B cell (primary cell): ENCODE data around the gene THUMPD2. TPM values are rescaled to one million over a fixed set of nuclear protein-coding genes. Genes with fewer than 3 reads are reported as not detected.

Source experiments
- ATAC-seq: fragments of 200-7000 bp; cut with Tn5 transposase; one replicate; pipeline ENCODE4 v1.10.0; 2021; ENCODE audit warnings: low read depth, mild to moderate bottlenecking, moderate number of reproducible peaks, moderate library complexity
- CTCF ChIA-PET: fragments of 350-600 bp; sonication (Branson Sonifier 250); formaldehyde crosslinking; loops from one replicate; lab custom pipeline; 2021; ENCODE audit warnings: antibody characterized with exemption, inconsistent platforms; lab: Charles Lee
- POLR2A ChIA-PET: fragments of 350-600 bp; sonication (Branson Sonifier 250); formaldehyde crosslinking; loops from one replicate; lab custom pipeline; 2021; ENCODE audit warnings: antibody characterized with exemption; lab: Charles Lee
- DNase-seq: peaks from one replicate; pipeline ENCODE4 v3.0.0; 2013
- H2AFZ ChIP-seq: 2 replicates; pipeline ENCODE4 v1.6.1; 2012; ENCODE audit warnings: mild to moderate bottlenecking, low read depth, low read length; ENCODE audit not compliant: insufficient read depth, poor library complexity, severe bottlenecking
- H3K27ac ChIP-seq, 2 donors: 1 replicate in 1 of 2; 2 replicates in 1 of 2; pipeline ENCODE4 v1.5.1; 2012 to 2013; ENCODE audit warnings: low read length in 2 of 2, mild to moderate bottlenecking in 2 of 2, moderate library complexity in 1 of 2
- H3K27me3 ChIP-seq, 4 experiments: fragments of 200-600 bp in 1 of 4; sonication (generic) in 1 of 4; replicated peaks in 1 of 4; 1 replicate in 2 of 4; 2 replicates in 2 of 4; pipeline versions ENCODE4 v1.6.1 to v1.7.0; 2013 to 2016; ENCODE audit warnings: low read length in 3 of 4, mild to moderate bottlenecking in 2 of 4, mixed read lengths in 1 of 4, moderate library complexity in 1 of 4; ENCODE audit not compliant: insufficient read depth in 4 of 4, control insufficient read depth in 3 of 4; ENCODE audit errors: control extremely low read depth in 1 of 4
- H3K36me3 ChIP-seq, 2 experiments: replicated peaks in 1 of 2; 1 replicate in 1 of 2; 2 replicates in 1 of 2; pipeline versions ENCODE4 v1.6.1 to v1.7.1; 2013; ENCODE audit warnings: low read length in 1 of 2; ENCODE audit not compliant: insufficient read depth in 2 of 2, control insufficient read depth in 1 of 2; ENCODE audit errors: control extremely low read depth in 1 of 2, extremely low read depth in 1 of 2
- H3K4me1 ChIP-seq, 2 donors: fragments of 200-600 bp in 1 of 2; sonication (generic) in 1 of 2; 1 replicate in 1 of 2; 2 replicates in 1 of 2; pipeline versions ENCODE4 v1.5.1 to v1.6.1; 2013 to 2017; ENCODE audit warnings: low read length in 2 of 2; ENCODE audit not compliant: control insufficient read depth in 2 of 2, insufficient read depth in 2 of 2
- H3K4me2 ChIP-seq: replicated peaks from 2 replicates; pipeline ENCODE3; 2012; ENCODE audit warnings: mild to moderate bottlenecking, low read depth, low read length; ENCODE audit not compliant: poor library complexity, severe bottlenecking
- H3K4me3 ChIP-seq, 5 experiments: fragments of 200-600 bp in 1 of 5; sonication (generic) in 1 of 5; 1 replicate in 3 of 5; 2 replicates in 2 of 5; pipeline versions ENCODE4 v1.5.1 to v1.7.0; 2011 to 2016; ENCODE audit warnings: low read length in 4 of 5, mild to moderate bottlenecking in 4 of 5, low read depth in 2 of 5, control low read depth in 1 of 5, moderate library complexity in 1 of 5; ENCODE audit not compliant: insufficient read depth in 1 of 5; ENCODE audit errors: control extremely low read depth in 1 of 5, extremely low read depth in 1 of 5
- H3K79me2 ChIP-seq: fragments of 200-600 bp; sonication (generic); one replicate; pipeline ENCODE4 v1.6.0; 2016; ENCODE audit warnings: low read length; ENCODE audit not compliant: control insufficient read depth, insufficient read depth
- H3K9ac ChIP-seq: fragments of 200-600 bp; sonication (generic); 2 replicates; pipeline ENCODE4 v1.6.1; 2017; ENCODE audit warnings: mild to moderate bottlenecking, low read length, moderate library complexity
- H3K9me3 ChIP-seq, 3 donors: one replicate each; pipeline versions ENCODE4 v1.6.1 to v1.7.1; 2013; ENCODE audit warnings: low read length in 2 of 3; ENCODE audit not compliant: control insufficient read depth in 2 of 3, insufficient read depth in 1 of 3; ENCODE audit errors: control extremely low read depth in 1 of 3
- H4K20me1 ChIP-seq: 2 replicates; pipeline ENCODE4 v1.6.0; 2012; ENCODE audit warnings: mild to moderate bottlenecking, low read length; ENCODE audit not compliant: insufficient read depth, control insufficient read depth, poor library complexity, severe bottlenecking
- H3K27ac Mint-ChIP-seq: one replicate; pipeline ENCODE4 v1.8.0; 2021; ENCODE audit warnings: mixed read lengths
- H3K27me3 Mint-ChIP-seq: one replicate; pipeline ENCODE4 v1.8.0; 2021; ENCODE audit warnings: mixed read lengths
- H3K4me1 Mint-ChIP-seq: one replicate; pipeline ENCODE4 v1.8.0; 2021; ENCODE audit warnings: mixed read lengths
- H3K4me3 Mint-ChIP-seq: one replicate; pipeline ENCODE4 v1.8.0; 2021; ENCODE audit warnings: mixed read lengths
- H3K9me3 Mint-ChIP-seq: one replicate; pipeline ENCODE4 v1.8.0; 2022; ENCODE audit warnings: mixed read lengths; ENCODE audit not compliant: insufficient read depth
- EZH2 ChIP-seq: IDR thresholded peaks from 2 replicates; pipeline ENCODE4 v1.6.1; 2012; ENCODE audit warnings: borderline replicate concordance, low read depth, mild to moderate bottlenecking, moderate library complexity, low read length; ENCODE audit not compliant: insufficient read depth, poor library complexity, severe bottlenecking
- WGBS: methylation state at CpG from one replicate; pipeline ENCODE4 v1.1.5; 2013; ENCODE audit warnings: missing lambda C conversion rate; ENCODE audit not compliant: insufficient coverage; 5-methylcytosine and 5-hydroxymethylcytosine counted together
- intact Hi-C: fragments of 100-400 bp; cut with micrococcal nuclease; formaldehyde crosslinking; loops from one replicate; pipeline ENCODE4 v1.10.0; 2022
- polyA plus RNA-seq: library from polyadenylated mRNA; depleted of rRNA; stranded (reverse); fragments of >200 nt; gene quantifications from 2 replicates; pipeline ENCODE4 v1.2.3, GENCODE V29; 2012
- total RNA-seq, 2 donors: library from RNA; stranded (reverse); fragments of 120-200 nt in 1 of 2; gene quantifications; 1 replicate in 1 of 2; 2 replicates in 1 of 2; pipeline versions ENCODE4 v1.2.3 to v1.2.4, GENCODE V29; 2013 to 2022
- TF ChIP-seq, protein P1 (sequence below): fragments of 200-600 bp; IDR thresholded peaks from one replicate; pipeline ENCODE4 v1.8.0; 2022; ENCODE audit warnings: antibody characterized with exemption, mild to moderate bottlenecking

Gene THUMPD2
- total and polyA plus RNA-seq, 2 donors (not counting 1 experiment from before 2014, with no cell fraction given): 11.0 to 14.8 TPM

DNA sequence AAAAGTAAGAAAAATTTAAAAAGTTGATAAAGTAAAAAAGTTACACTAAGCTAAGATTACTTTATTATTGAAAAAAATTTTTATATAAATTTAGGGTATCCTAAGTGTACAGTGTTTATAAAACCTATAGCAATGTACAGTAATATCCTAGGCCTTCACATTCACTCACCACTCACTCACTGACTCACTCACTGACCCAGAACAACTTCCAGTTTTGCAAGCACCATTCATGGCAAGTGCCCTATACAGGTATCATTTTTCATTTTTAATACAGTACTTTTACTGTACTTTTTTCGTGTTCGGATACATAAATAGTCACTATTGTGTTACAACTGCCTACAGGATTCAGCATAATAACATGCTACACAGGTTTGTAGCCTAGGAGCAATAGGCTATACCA lies 8.9 kb upstream of the THUMPD2 start:
- Mint-ChIP-seq H3K4me1 (no peaks in the 10 kb centered on the region), H3K9me3 (no peaks in the 10 kb centered on the region), H3K27ac (no peak overlapping the region), H3K4me3 (no peak overlapping the region), H3K27me3 (peaks cover 7% of the 10 kb centered on the region)
- H4K20me1 ChIP-seq: no peaks in the 10 kb centered on the region
- no peak overlapping the region for H3K27ac ChIP-seq
- no peaks in the 10 kb centered on the region for H3K79me2 ChIP-seq
- no peaks in the 10 kb centered on the region for H3K36me3 ChIP-seq
- ATAC-seq: no peak
- no peak overlapping the region for H3K4me3 ChIP-seq
- no peak overlapping the region for H2AFZ ChIP-seq
- TF ChIP-seq, protein P1, sequence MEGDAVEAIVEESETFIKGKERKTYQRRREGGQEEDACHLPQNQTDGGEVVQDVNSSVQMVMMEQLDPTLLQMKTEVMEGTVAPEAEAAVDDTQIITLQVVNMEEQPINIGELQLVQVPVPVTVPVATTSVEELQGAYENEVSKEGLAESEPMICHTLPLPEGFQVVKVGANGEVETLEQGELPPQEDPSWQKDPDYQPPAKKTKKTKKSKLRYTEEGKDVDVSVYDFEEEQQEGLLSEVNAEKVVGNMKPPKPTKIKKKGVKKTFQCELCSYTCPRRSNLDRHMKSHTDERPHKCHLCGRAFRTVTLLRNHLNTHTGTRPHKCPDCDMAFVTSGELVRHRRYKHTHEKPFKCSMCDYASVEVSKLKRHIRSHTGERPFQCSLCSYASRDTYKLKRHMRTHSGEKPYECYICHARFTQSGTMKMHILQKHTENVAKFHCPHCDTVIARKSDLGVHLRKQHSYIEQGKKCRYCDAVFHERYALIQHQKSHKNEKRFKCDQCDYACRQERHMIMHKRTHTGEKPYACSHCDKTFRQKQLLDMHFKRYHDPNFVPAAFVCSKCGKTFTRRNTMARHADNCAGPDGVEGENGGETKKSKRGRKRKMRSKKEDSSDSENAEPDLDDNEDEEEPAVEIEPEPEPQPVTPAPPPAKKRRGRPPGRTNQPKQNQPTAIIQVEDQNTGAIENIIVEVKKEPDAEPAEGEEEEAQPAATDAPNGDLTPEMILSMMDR: no peak
- TF ChIP-seq EZH2: no peak
- no peak overlapping the region for H3K9ac ChIP-seq
- no peaks in the 10 kb centered on the region for H3K4me1 ChIP-seq
- no peak overlapping the region for H3K4me2 ChIP-seq
- WGBS: no CpG with 5 or more reads among the region's 2 CpGs
- ChIA-PET CTCF (no interaction called here), POLR2A (no interaction called here)
- intact Hi-C loops: no loop called here
- peaks cover 0 to 9% (median 0%) of the 10 kb centered on the region in 3 donors for H3K9me3 ChIP-seq
- DNase-seq: no peak
- H3K27me3 ChIP-seq: no peaks in the 10 kb centered on the region

DNA sequence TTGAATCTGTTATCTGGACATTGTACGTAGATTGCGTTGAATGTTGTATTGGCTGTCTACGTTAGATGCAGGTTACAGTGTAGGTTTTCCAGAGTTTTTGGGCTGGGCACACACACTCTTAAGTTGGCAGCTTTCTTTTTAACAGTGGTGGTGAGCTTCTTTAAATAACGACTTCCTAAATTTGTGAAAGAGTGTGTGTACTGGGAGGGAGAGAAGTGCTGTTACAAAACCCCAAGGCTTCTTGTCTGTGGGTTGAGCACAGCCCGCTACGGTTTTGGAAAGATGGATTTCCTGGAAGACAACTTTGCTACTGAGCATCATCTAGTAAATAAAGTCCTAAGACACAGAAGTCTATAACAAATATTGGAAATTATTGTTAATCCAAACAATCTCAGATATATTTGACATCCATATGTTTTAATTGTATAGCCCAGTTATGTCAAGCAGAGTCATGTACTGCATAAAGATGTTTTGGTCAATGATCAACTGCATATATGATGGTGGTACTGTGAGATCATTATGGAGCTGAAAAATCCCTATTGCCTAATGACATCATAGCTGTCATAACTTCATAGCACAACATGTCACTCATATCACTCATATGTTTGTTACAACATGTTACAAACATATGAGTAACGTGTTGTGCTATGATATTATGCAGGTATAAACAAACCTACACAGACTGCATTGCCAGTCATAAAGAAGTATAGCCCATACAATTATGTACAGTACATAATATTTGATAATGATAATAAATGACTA lies 7.9 kb upstream of the THUMPD2 start:
- H3K4me1 ChIP-seq: no peaks in the 10 kb centered on the region
- no peak for TF ChIP-seq EZH2
- TF ChIP-seq, protein P1: no peak
- DNase-seq (no peak), ATAC-seq (no peak)
- H2AFZ ChIP-seq: no peak overlapping the region
- 70% methylated on average over 4 of the region's 7 CpGs for WGBS
- Mint-ChIP-seq H3K4me3 (no peak overlapping the region), H3K4me1 (no peaks in the 10 kb centered on the region), H3K27me3 (peaks cover 7% of the 10 kb centered on the region), H3K9me3 (no peaks in the 10 kb centered on the region), H3K27ac (no peak overlapping the region)
- CTCF ChIA-PET: no interaction called here
- intact Hi-C loops: no loop called here
- POLR2A ChIA-PET: no interaction called here
- no peaks in the 10 kb centered on the region for H3K36me3 ChIP-seq
- H3K4me2 ChIP-seq: no peak overlapping the region
- H4K20me1 ChIP-seq: no peaks in the 10 kb centered on the region
- no peaks in the 10 kb centered on the region for H3K79me2 ChIP-seq
- H3K9ac ChIP-seq: no peak overlapping the region
- no peak overlapping the region for H3K27ac ChIP-seq
- no peak overlapping the region for H3K4me3 ChIP-seq
- H3K27me3 ChIP-seq: no peaks in the 10 kb centered on the region
- peaks cover 0 to 9% (median 0%) of the 10 kb centered on the region in 3 donors for H3K9me3 ChIP-seq
